D721Med (cell line): Measurements from ENCODE around the gene RASGEF1B.

Experiments
- DNase-seq: peaks from one replicate; pipeline ENCODE4 v3.0.0; 2011; ENCODE audit warnings: low spot score; ENCODE audit not compliant: insufficient read length
- FAIRE-seq: peaks from 2 replicates; lab custom pipeline; 2011; peaks lifted over from hg19 to GRCh38; lab: Jason Lieb, UNC
- TF ChIP-seq, protein P1 (sequence below): IDR thresholded peaks from 2 replicates; pipeline ENCODE4 v1.5.1; 2012; ENCODE audit warnings: mild to moderate bottlenecking, control low read depth; ENCODE audit not compliant: insufficient read depth; ENCODE audit errors: missing control alignments

Gene RASGEF1B

GRCh38 chr4:81424336-81424735, 47.4 kb downstream of the RASGEF1B start:
- no peak for DNase-seq
- TF ChIP-seq, protein P1, sequence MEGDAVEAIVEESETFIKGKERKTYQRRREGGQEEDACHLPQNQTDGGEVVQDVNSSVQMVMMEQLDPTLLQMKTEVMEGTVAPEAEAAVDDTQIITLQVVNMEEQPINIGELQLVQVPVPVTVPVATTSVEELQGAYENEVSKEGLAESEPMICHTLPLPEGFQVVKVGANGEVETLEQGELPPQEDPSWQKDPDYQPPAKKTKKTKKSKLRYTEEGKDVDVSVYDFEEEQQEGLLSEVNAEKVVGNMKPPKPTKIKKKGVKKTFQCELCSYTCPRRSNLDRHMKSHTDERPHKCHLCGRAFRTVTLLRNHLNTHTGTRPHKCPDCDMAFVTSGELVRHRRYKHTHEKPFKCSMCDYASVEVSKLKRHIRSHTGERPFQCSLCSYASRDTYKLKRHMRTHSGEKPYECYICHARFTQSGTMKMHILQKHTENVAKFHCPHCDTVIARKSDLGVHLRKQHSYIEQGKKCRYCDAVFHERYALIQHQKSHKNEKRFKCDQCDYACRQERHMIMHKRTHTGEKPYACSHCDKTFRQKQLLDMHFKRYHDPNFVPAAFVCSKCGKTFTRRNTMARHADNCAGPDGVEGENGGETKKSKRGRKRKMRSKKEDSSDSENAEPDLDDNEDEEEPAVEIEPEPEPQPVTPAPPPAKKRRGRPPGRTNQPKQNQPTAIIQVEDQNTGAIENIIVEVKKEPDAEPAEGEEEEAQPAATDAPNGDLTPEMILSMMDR, result no peak
- FAIRE-seq, result no peak

DNA sequence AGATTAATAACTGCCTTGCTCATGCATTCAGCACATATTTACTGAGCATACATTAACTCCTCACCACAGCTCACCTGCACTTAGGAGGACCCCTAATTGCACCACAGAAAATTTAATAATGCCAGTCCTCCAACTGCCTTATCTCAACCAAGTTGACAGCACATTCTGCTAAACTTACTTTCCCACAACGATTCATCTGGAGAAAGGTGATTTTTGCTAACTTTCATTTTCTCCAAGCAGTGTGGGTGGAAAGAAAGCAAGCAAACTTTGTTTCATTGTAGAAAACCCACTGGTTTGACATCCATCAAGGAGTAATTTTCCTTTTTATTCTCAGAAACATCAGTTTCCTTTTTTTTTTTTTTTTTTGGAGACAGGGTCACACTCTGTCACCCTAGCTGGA, 49.1 kb downstream of the RASGEF1B start:
- DNase-seq, result no peak
- no peak for FAIRE-seq

DNA sequence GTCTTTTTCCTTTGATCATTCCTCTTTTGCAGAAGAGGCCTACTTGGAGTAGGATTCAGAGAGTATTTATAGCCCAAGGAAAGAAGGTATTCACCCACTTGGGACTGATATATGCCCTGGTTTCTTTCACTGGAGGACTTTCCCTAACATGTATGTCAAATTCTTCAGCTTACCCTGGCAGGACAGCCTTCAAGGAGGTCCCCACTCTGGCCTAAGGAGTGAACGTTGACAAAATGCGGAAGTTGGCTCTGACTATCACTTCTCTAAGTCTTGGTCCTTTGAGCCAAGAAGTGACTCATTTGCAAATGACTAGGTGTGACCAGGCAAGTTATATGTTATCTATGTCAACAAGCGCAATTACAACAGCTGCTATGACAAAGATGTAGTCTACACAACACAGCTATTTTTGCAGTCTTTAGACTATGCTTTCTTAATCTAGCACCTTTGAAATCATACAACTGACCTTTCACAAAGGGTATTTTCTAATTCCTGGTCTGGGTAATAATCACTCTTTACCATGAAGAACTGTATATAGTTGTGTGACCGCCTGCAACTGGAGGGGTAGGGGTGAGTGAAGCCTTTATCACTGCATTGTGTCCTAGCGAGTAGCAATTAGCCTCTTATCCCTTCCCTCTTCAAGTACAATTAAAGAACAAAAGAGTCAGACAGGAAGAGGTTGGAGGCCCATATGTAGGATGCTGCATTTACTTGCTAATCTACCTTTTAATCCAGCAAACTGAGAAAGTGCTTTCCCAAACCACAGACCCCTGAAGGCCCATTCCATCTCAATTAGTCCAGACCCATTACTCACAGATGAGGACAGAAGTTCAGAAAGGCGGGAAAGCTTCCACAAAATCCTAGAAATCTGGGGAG, 50.1 kb downstream of the RASGEF1B start:
- DNase-seq (no peak), FAIRE-seq (peak; percentile 11)
- TF ChIP-seq, protein P1, result no peak

More for the DNA sequence above, 49.1 kb downstream of the RASGEF1B start:
- TF ChIP-seq, protein P1, result no peak

- DNase-seq (no peak), FAIRE-seq (no peak)
- TF ChIP-seq, protein P1, result no peak
These were observed 53.1 kb downstream of the RASGEF1B start for GRCh38 chr4:81418572-81418971.

- TF ChIP-seq, protein P1, result no peak
- FAIRE-seq (peak; percentile 99), DNase-seq (peak; percentile 40)
These were observed 58.7 kb downstream of the RASGEF1B start for GRCh38 chr4:81412946-81413495.

DNA sequence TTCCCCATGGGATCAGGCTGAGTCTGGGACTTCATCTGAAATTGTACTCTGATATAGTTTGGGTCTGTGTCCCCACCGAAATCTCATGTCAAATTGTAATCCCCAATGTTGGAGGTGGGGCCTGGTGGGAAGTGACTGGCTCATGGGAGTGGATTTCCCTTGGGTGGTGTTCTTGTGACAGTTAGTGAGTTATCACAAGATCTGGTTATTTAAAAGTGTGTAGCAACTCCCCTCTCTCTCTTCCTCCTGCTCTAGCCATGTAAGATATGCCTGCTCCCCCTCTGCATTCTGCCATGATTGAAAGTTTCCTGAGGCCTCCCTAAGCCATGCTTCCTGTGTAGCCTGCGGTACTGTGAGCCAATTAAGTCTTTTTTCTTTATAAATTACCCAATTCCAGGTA, 61.0 kb downstream of the RASGEF1B start:
- FAIRE-seq (no peak), DNase-seq (no peak)
- TF ChIP-seq, protein P1, result no peak

- TF ChIP-seq, protein P1, result no peak
- FAIRE-seq, result no peak
- no peak for DNase-seq
These were observed 61.9 kb downstream of the RASGEF1B start for GRCh38 chr4:81409836-81410235.
